ENCODE measurements around the gene TMEM168.
"Not testable (repeated sequence)": the region's sequence is repeated elsewhere in the genome, so short reads cannot be mapped to it uniquely, and the experiment has no call there.

Gene TMEM168

GRCh38 chr7:112781110-112781509 is 9.1 kb downstream of the TMEM168 start:
- no peak for FAIRE-seq

- no peak for FAIRE-seq
Observed at GRCh38 chr7:112779667-112780066, 10.5 kb downstream of the TMEM168 start.

- FAIRE-seq: no peak
Observed at GRCh38 chr7:112777406-112777805, 12.8 kb downstream of the TMEM168 start.

GRCh38 chr7:112771166-112771565 is 19.0 kb downstream of the TMEM168 start:
- no peak for FAIRE-seq

- FAIRE-seq: no peak
Observed at GRCh38 chr7:112770051-112770450, 20.1 kb downstream of the TMEM168 start.

GRCh38 chr7:112765105-112765504 is 25.1 kb downstream of the TMEM168 start:
- FAIRE-seq: no peak

GRCh38 chr7:112763996-112764395 is 26.2 kb downstream of the TMEM168 start:
- FAIRE-seq: peak; percentile 14

- FAIRE-seq: no peak
Observed at GRCh38 chr7:112763298-112763697, 26.9 kb downstream of the TMEM168 start.

GRCh38 chr7:112759905-112760304 is 30.3 kb downstream of the TMEM168 start:
- no peak for FAIRE-seq

- FAIRE-seq: no peak
Observed at GRCh38 chr7:112757337-112757736, 32.9 kb downstream of the TMEM168 start.

- no peak for FAIRE-seq
Observed at GRCh38 chr7:112753298-112753697, 36.9 kb downstream of the TMEM168 start.

- no peak for FAIRE-seq
Observed at GRCh38 chr7:112752576-112752975, 37.6 kb downstream of the TMEM168 start.

- FAIRE-seq: no peak
Observed at GRCh38 chr7:112749775-112750174, 40.4 kb downstream of the TMEM168 start.

- no peak for FAIRE-seq
Observed at GRCh38 chr7:112748381-112748780, 41.8 kb downstream of the TMEM168 start.

- FAIRE-seq: no peak
Observed at GRCh38 chr7:112745635-112746034, 44.6 kb downstream of the TMEM168 start.

- no peak for FAIRE-seq
Observed at GRCh38 chr7:112744818-112745217, 45.4 kb downstream of the TMEM168 start.

- FAIRE-seq: no peak
Observed at GRCh38 chr7:112743811-112744210, 46.4 kb downstream of the TMEM168 start.

- no peak for FAIRE-seq
Observed at GRCh38 chr7:112740667-112741066, 49.5 kb downstream of the TMEM168 start.

- no peak for FAIRE-seq
Observed at GRCh38 chr7:112739436-112740180, 50.6 kb downstream of the TMEM168 start.

GRCh38 chr7:112735261-112735660 is 54.9 kb downstream of the TMEM168 start:
- FAIRE-seq: no peak

GRCh38 chr7:112731324-112731723 is 58.9 kb downstream of the TMEM168 start:
- FAIRE-seq: not testable (repeated sequence)

- no peak for FAIRE-seq
Observed at GRCh38 chr7:112726076-112726475, 64.1 kb downstream of the TMEM168 start.

- FAIRE-seq: no peak
Observed at GRCh38 chr7:112723416-112723815, 66.8 kb downstream of the TMEM168 start.

GRCh38 chr7:112721366-112721765 is 68.8 kb downstream of the TMEM168 start:
- FAIRE-seq: no peak

- no peak for FAIRE-seq
Observed at GRCh38 chr7:112715525-112715924, 74.7 kb downstream of the TMEM168 start.

Data from colon (tissue), 2 donors.